GM23248 (cell line): ENCODE data around the gene ARHGAP24.

ENCODE experiments used
- EZH2 ChIP-seq: fragments of 200-600 bp; sonication (generic); IDR thresholded peaks from 2 replicates; pipeline ENCODE4 v1.6.1; 2018; ENCODE audit warnings: antibody characterized with exemption, mild to moderate bottlenecking; ENCODE audit not compliant: insufficient read depth, poor library complexity, severe bottlenecking
- EZH2phosphoT487 ChIP-seq: fragments of 200-600 bp; sonication (generic); IDR thresholded peaks from 2 replicates; pipeline ENCODE4 v1.6.1; 2018; ENCODE audit warnings: antibody characterized with exemption, moderate library complexity, mild to moderate bottlenecking, low read depth; ENCODE audit not compliant: insufficient read depth

- TF ChIP-seq EZH2phosphoT487 (no peak), EZH2 (no peak)
Observed at GRCh38 chr4:85942107-85942506, 467.2 kb downstream of the ARHGAP24 start.
